SK-N-SH (cell line): Measurements from ENCODE around the gene CUL1. TPM values are rescaled to one million over a fixed set of nuclear protein-coding genes. Genes with fewer than 3 reads are reported as not detected.

Source experiments
- CTCF ChIA-PET: fragments of 300-600, 350-600 bp; formaldehyde crosslinking; extraction: SDS; loops from one replicate; lab custom pipeline; 2021; lab: Yijun Ruan, JAX
- POLR2A ChIA-PET: fragments of 350-600 bp; sonication (Branson Sonifier 250); formaldehyde crosslinking; extraction: SDS; loops from one replicate; lab custom pipeline; 2020; ENCODE audit warnings: antibody characterized with exemption, inconsistent platforms; lab: Yijun Ruan, JAX
- DNase-seq: peaks from one replicate; pipeline ENCODE4 v3.0.0; 2012
- H2AFZ ChIP-seq: fragments of 200-600 bp; sonication (generic); 2 replicates; pipeline ENCODE4 v1.8.1; 2016; ENCODE audit warnings: antibody characterized with exemption, mild to moderate bottlenecking, low read depth
- H3F3A ChIP-seq: fragments of 200-600 bp; sonication (generic); replicated peaks from 2 replicates; pipeline ENCODE3; 2016; ENCODE audit warnings: antibody characterized with exemption, mild to moderate bottlenecking; ENCODE audit not compliant: insufficient read depth
- H3K27ac ChIP-seq, 2 experiments: fragments of 200-500 bp in 1 of 2; fragments of 200-600 bp in 1 of 2; sonication (Bioruptor generic) in 1 of 2; sonication (generic), shearing (Covaris generic) in 1 of 2; 2 replicates each; pipeline versions ENCODE4 v1.5.1 to v1.6.1; 2014 to 2016; ENCODE audit warnings: low read depth in 2 of 2, inconsistent platforms in 1 of 2, low read length in 1 of 2, mild to moderate bottlenecking in 1 of 2, mixed read lengths in 1 of 2
- H3K27me3 ChIP-seq: fragments of 200-600 bp; sonication (generic), shearing (Covaris generic); 2 replicates; pipeline ENCODE4 v1.6.1; 2016; ENCODE audit warnings: mixed run types; ENCODE audit not compliant: insufficient read depth
- H3K36me3 ChIP-seq, 2 experiments: fragments of 200-500 bp in 1 of 2; fragments of 200-600 bp in 1 of 2; sonication (Bioruptor generic) in 1 of 2; sonication (generic) in 1 of 2; replicated peaks in 1 of 2; 2 replicates each; pipeline versions ENCODE3 to v1.5.1; 2014 to 2016; ENCODE audit warnings: low read length in 1 of 2, mild to moderate bottlenecking in 1 of 2; ENCODE audit not compliant: insufficient read depth in 2 of 2, control insufficient read depth in 1 of 2
- H3K4me1 ChIP-seq, 2 experiments: fragments of 200-500 bp in 1 of 2; fragments of 200-600 bp in 1 of 2; sonication (Bioruptor generic) in 1 of 2; sonication (generic), shearing (Covaris generic) in 1 of 2; 2 replicates each; pipeline versions ENCODE4 v1.5.1 to v1.6.1; 2014 to 2016; ENCODE audit warnings: low read depth in 1 of 2, low read length in 1 of 2, mixed run types in 1 of 2; ENCODE audit not compliant: insufficient read depth in 2 of 2, control insufficient read depth in 1 of 2
- H3K4me2 ChIP-seq: fragments of 200-600 bp; sonication (generic), shearing (Covaris generic); 2 replicates; pipeline ENCODE4 v1.6.1; 2017; ENCODE audit warnings: mixed run types
- H3K4me3 ChIP-seq, 2 experiments: fragments of 200-500 bp in 1 of 2; fragments of 200-600 bp in 1 of 2; sonication (Bioruptor generic) in 1 of 2; sonication (generic), shearing (Covaris generic) in 1 of 2; 2 replicates each; pipeline versions ENCODE4 v1.5.1 to v1.8.1; 2014 to 2016; ENCODE audit warnings: low read depth in 2 of 2, inconsistent platforms in 1 of 2, low read length in 1 of 2, mild to moderate bottlenecking in 1 of 2, mixed read lengths in 1 of 2, moderate library complexity in 1 of 2
- H3K79me2 ChIP-seq: fragments of 200-600 bp; sonication (generic); 2 replicates; pipeline ENCODE4 v1.8.1; 2017; ENCODE audit warnings: mild to moderate bottlenecking; ENCODE audit not compliant: insufficient read depth
- H3K9ac ChIP-seq: fragments of 200-600 bp; sonication (generic); 2 replicates; pipeline ENCODE4 v1.6.1; 2017; ENCODE audit warnings: mixed run types
- H3K9me2 ChIP-seq: fragments of 200-600 bp; sonication (generic); 2 replicates; pipeline ENCODE4 v1.6.1; 2017; ENCODE audit warnings: mixed run types
- H3K9me3 ChIP-seq: fragments of 200-600 bp; sonication (generic); 2 replicates; pipeline ENCODE4 v1.6.1; 2017; ENCODE audit warnings: mixed run types, mild to moderate bottlenecking, moderate library complexity
- H4K20me1 ChIP-seq: fragments of 200-600 bp; sonication (generic); 2 replicates; pipeline ENCODE4 v1.6.1; 2017; ENCODE audit warnings: mild to moderate bottlenecking, mixed run types; ENCODE audit not compliant: insufficient read depth
- EZH2phosphoT487 ChIP-seq: fragments of 200-600 bp; sonication (generic); IDR thresholded peaks from 2 replicates; pipeline ENCODE4 v1.6.1; 2017; ENCODE audit warnings: low read depth, mixed run types, mild to moderate bottlenecking, antibody characterized with exemption, moderate library complexity, borderline replicate concordance
- FOSL2 ChIP-seq: IDR thresholded peaks from 2 replicates; pipeline ENCODE4 v1.4.0; 2012; ENCODE audit warnings: low read depth, mild to moderate bottlenecking, moderate library complexity, borderline replicate concordance
- FOXJ3 ChIP-seq: sonication (generic); formaldehyde crosslinking; IDR thresholded peaks from 2 replicates; pipeline ENCODE4 v1.5.1; 2020; ENCODE audit warnings: mild to moderate bottlenecking, missing genetic modification reagents
- GABPA ChIP-seq: IDR thresholded peaks from 2 replicates; pipeline ENCODE4 v1.4.0; 2012; ENCODE audit warnings: low read depth, mild to moderate bottlenecking
- MEF2A ChIP-seq: IDR thresholded peaks from 2 replicates; pipeline ENCODE4 v1.4.0; 2012; ENCODE audit warnings: low read depth, borderline replicate concordance
- MXI1 ChIP-seq: IDR thresholded peaks from 2 replicates; pipeline ENCODE4 v1.6.1; 2012; ENCODE audit warnings: mild to moderate bottlenecking, low read depth, low read length, improper control_type of control experiment
- NFIC ChIP-seq: IDR thresholded peaks from 2 replicates; pipeline ENCODE4 v1.4.0; 2012; ENCODE audit warnings: borderline replicate concordance
- POLR2AphosphoS5 ChIP-seq: IDR thresholded peaks from 2 replicates; pipeline ENCODE4 v1.6.1; 2012; ENCODE audit warnings: low read depth, low read length
- RAD21 ChIP-seq: IDR thresholded peaks from 2 replicates; pipeline ENCODE4 v1.6.1; 2012; ENCODE audit warnings: mild to moderate bottlenecking, low read length
- RFX5 ChIP-seq: IDR thresholded peaks from 2 replicates; pipeline ENCODE4 v1.6.1; 2012; ENCODE audit warnings: mild to moderate bottlenecking, improper control_type of control experiment, low read length
- RXRA ChIP-seq: IDR thresholded peaks from 2 replicates; pipeline ENCODE4 v1.4.0; 2012; ENCODE audit warnings: low read depth, mild to moderate bottlenecking, borderline replicate concordance
- TAF1 ChIP-seq: IDR thresholded peaks from 2 replicates; pipeline ENCODE4 v1.6.1; 2012; ENCODE audit warnings: low read depth, mild to moderate bottlenecking, low read length, moderate library complexity, borderline replicate concordance
- TCF12 ChIP-seq: IDR thresholded peaks from 2 replicates; pipeline ENCODE4 v1.4.0; 2012
- TEAD4 ChIP-seq: IDR thresholded peaks from 2 replicates; pipeline ENCODE4 v1.4.0; 2012; ENCODE audit warnings: mild to moderate bottlenecking, borderline replicate concordance; ENCODE audit not compliant: insufficient read depth
- YY1 ChIP-seq: IDR thresholded peaks from 2 replicates; pipeline ENCODE4 v1.4.0; 2012; ENCODE audit warnings: low read depth, mild to moderate bottlenecking
- WGBS: methylation state at CpG from one replicate; pipeline ENCODE4 v1.1.6; 2017; ENCODE audit warnings: low lambda C conversion rate; 5-methylcytosine and 5-hydroxymethylcytosine counted together
- polyA plus RNA-seq, 3 experiments: library from polyadenylated mRNA; depleted of rRNA; stranded (reverse); fragments of >200 nt; gene quantifications; 2 replicates each; pipeline ENCODE4 v1.2.3, GENCODE V29; 2012
- TF ChIP-seq, protein P1 (sequence below): IDR thresholded peaks from 2 replicates; pipeline ENCODE4 v1.4.0; 2012; ENCODE audit warnings: low read depth, borderline replicate concordance
- TF ChIP-seq, protein P2 (sequence below): fragments of 150-350 bp; IDR thresholded peaks from 2 replicates; pipeline ENCODE4 v1.6.1; 2017; ENCODE audit warnings: antibody characterized with exemption, low read length, low read depth, borderline replicate concordance
- TF ChIP-seq, protein P3 (sequence below): IDR thresholded peaks from 2 replicates; pipeline ENCODE4 v1.4.0; 2012; ENCODE audit warnings: low read depth
- TF ChIP-seq, protein P4 (sequence below): IDR thresholded peaks from 2 replicates; pipeline ENCODE4 v1.6.1; 2012; ENCODE audit warnings: mild to moderate bottlenecking, low read depth, low read length, moderate library complexity
- TF ChIP-seq, protein P5 (sequence below): fragments of 200-600 bp; sonication (generic); IDR thresholded peaks from 2 replicates; pipeline ENCODE4 v1.6.1; 2017; ENCODE audit warnings: antibody characterized with exemption, mild to moderate bottlenecking, moderate library complexity

Gene CUL1
- polyA plus RNA-seq, 1 of the 3 experiments (the other 2 are of a cell fraction): 45.2 TPM

DNA sequence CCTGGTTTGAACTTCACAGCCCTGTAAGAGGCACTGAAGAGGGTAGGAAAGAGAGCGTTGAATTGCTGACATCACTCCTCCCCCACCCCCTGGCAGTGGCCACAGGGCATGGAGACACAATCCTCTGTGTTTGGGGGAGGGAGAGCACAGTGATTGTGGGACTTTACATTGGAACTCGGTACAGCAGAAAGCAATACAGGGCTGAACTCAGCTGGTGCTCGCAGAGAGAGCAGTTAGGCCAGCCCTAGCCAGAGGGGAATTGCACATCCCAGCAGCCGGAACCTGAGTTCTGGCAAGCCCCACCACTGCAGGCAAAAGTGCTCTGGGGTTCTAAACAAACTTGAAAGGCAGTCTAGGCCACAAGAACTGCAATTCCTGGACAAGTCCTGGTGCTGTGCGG lies 24.0 kb upstream of the CUL1 start:
- Histone ChIP-seq H3K9me3 (no peaks in the 10 kb centered on the region), H3K4me1 (0 out of 4 replicates have a peak, but pooled peaks cover 0 to 8% of the 10 kb centered on the region in 2 experiments), H3K4me2 (no peak overlapping the region), H4K20me1 (no peaks in the 10 kb centered on the region), H3K4me3 (no peak overlapping the region), H3K27ac (no peak overlapping the region), H2AFZ (no peak overlapping the region), H3F3A (no peaks in the 10 kb centered on the region), H3K36me3 (no peaks in the 10 kb centered on the region), H3K79me2 (no peaks in the 10 kb centered on the region), H3K27me3 (no peaks in the 10 kb centered on the region), H3K9me2 (no peaks in the 10 kb centered on the region), H3K9ac (no peak overlapping the region)
- DNase-seq: no peak
- CTCF ChIA-PET: no interaction called here
- TF ChIP-seq FOSL2 (no peak), TAF1 (no peak), TCF12 (no peak), GABPA (no peak), RXRA (no peak), MXI1 (no peak), RAD21 (no peak), NFIC (no peak), RFX5 (no peak), FOXJ3 (CRISPR knock-in tag) (no peak), MEF2A (no peak), POLR2AphosphoS5 (no peak), YY1 (no peak), TEAD4 (no peak), EZH2phosphoT487 (no peak)
- TF ChIP-seq, protein P1, sequence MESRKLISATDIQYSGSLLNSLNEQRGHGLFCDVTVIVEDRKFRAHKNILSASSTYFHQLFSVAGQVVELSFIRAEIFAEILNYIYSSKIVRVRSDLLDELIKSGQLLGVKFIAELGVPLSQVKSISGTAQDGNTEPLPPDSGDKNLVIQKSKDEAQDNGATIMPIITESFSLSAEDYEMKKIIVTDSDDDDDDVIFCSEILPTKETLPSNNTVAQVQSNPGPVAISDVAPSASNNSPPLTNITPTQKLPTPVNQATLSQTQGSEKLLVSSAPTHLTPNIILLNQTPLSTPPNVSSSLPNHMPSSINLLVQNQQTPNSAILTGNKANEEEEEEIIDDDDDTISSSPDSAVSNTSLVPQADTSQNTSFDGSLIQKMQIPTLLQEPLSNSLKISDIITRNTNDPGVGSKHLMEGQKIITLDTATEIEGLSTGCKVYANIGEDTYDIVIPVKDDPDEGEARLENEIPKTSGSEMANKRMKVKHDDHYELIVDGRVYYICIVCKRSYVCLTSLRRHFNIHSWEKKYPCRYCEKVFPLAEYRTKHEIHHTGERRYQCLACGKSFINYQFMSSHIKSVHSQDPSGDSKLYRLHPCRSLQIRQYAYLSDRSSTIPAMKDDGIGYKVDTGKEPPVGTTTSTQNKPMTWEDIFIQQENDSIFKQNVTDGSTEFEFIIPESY: no peak
- TF ChIP-seq, protein P2, sequence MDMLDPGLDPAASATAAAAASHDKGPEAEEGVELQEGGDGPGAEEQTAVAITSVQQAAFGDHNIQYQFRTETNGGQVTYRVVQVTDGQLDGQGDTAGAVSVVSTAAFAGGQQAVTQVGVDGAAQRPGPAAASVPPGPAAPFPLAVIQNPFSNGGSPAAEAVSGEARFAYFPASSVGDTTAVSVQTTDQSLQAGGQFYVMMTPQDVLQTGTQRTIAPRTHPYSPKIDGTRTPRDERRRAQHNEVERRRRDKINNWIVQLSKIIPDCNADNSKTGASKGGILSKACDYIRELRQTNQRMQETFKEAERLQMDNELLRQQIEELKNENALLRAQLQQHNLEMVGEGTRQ: no peak
- TF ChIP-seq, protein P3, sequence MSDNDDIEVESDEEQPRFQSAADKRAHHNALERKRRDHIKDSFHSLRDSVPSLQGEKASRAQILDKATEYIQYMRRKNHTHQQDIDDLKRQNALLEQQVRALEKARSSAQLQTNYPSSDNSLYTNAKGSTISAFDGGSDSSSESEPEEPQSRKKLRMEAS: no peak
- TF ChIP-seq, protein P4, sequence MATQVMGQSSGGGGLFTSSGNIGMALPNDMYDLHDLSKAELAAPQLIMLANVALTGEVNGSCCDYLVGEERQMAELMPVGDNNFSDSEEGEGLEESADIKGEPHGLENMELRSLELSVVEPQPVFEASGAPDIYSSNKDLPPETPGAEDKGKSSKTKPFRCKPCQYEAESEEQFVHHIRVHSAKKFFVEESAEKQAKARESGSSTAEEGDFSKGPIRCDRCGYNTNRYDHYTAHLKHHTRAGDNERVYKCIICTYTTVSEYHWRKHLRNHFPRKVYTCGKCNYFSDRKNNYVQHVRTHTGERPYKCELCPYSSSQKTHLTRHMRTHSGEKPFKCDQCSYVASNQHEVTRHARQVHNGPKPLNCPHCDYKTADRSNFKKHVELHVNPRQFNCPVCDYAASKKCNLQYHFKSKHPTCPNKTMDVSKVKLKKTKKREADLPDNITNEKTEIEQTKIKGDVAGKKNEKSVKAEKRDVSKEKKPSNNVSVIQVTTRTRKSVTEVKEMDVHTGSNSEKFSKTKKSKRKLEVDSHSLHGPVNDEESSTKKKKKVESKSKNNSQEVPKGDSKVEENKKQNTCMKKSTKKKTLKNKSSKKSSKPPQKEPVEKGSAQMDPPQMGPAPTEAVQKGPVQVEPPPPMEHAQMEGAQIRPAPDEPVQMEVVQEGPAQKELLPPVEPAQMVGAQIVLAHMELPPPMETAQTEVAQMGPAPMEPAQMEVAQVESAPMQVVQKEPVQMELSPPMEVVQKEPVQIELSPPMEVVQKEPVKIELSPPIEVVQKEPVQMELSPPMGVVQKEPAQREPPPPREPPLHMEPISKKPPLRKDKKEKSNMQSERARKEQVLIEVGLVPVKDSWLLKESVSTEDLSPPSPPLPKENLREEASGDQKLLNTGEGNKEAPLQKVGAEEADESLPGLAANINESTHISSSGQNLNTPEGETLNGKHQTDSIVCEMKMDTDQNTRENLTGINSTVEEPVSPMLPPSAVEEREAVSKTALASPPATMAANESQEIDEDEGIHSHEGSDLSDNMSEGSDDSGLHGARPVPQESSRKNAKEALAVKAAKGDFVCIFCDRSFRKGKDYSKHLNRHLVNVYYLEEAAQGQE: no peak
- TF ChIP-seq, protein P5, sequence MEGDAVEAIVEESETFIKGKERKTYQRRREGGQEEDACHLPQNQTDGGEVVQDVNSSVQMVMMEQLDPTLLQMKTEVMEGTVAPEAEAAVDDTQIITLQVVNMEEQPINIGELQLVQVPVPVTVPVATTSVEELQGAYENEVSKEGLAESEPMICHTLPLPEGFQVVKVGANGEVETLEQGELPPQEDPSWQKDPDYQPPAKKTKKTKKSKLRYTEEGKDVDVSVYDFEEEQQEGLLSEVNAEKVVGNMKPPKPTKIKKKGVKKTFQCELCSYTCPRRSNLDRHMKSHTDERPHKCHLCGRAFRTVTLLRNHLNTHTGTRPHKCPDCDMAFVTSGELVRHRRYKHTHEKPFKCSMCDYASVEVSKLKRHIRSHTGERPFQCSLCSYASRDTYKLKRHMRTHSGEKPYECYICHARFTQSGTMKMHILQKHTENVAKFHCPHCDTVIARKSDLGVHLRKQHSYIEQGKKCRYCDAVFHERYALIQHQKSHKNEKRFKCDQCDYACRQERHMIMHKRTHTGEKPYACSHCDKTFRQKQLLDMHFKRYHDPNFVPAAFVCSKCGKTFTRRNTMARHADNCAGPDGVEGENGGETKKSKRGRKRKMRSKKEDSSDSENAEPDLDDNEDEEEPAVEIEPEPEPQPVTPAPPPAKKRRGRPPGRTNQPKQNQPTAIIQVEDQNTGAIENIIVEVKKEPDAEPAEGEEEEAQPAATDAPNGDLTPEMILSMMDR: no peak
- POLR2A ChIA-PET: no interaction called here
- WGBS: 73% methylated on average over 5 of the region's 5 CpGs
